HEK293 (cell line): ENCODE data around the gene ARPP19.

Experiments used
- CTCF ChIA-PET: fragments of 350-600 bp; formaldehyde crosslinking; extraction: SDS; loops from one replicate; lab custom pipeline; 2021; ENCODE audit warnings: antibody characterized with exemption; lab: Yijun Ruan, JAX
- POLR2A ChIA-PET: fragments of 300-600 bp; formaldehyde crosslinking; extraction: SDS; loops from one replicate; lab custom pipeline; 2020; ENCODE audit warnings: antibody characterized with exemption, inconsistent platforms; lab: Yijun Ruan, JAX
- H3K27ac ChIP-seq: fragments of 200-500 bp; sonication (Bioruptor generic); 2 replicates; pipeline ENCODE4 v1.5.1; 2014; ENCODE audit warnings: low read depth, low read length, control low read depth, inconsistent platforms; ENCODE audit errors: extremely low read depth
- H3K36me3 ChIP-seq, 2 experiments: fragments of 200-500 bp in 1 of 2; sonication (Bioruptor generic) in 1 of 2; 1 replicate in 1 of 2; 2 replicates in 1 of 2; pipeline ENCODE4 v1.5.1; 2014 to 2017; ENCODE audit warnings: inconsistent platforms in 2 of 2, low read length in 2 of 2; ENCODE audit not compliant: control insufficient read depth in 2 of 2, insufficient read depth in 1 of 2
- H3K4me1 ChIP-seq: fragments of 200-500 bp; sonication (Bioruptor generic); 2 replicates; pipeline ENCODE4 v1.5.1; 2014; ENCODE audit warnings: mild to moderate bottlenecking, low read length, inconsistent platforms; ENCODE audit not compliant: control insufficient read depth, insufficient read depth
- H3K4me3 ChIP-seq: 2 replicates; pipeline ENCODE4 v1.5.1; 2011; ENCODE audit warnings: low read depth, mild to moderate bottlenecking, control low read depth, low read length, moderate library complexity
- H3K9me3 ChIP-seq: fragments of 200-500 bp; sonication (Bioruptor generic); 2 replicates; pipeline ENCODE4 v1.5.1; 2014; ENCODE audit warnings: low read depth, low read length, inconsistent platforms; ENCODE audit not compliant: control insufficient read depth, insufficient read depth
- MZF1 ChIP-seq: fragments of 450-650 bp; formaldehyde crosslinking; IDR thresholded peaks from 2 replicates; pipeline ENCODE4 v1.5.1; 2017; ENCODE audit warnings: missing biosample characterization, missing genetic modification characterization, borderline replicate concordance
- RBAK ChIP-seq: fragments of 450-650 bp; formaldehyde crosslinking; IDR thresholded peaks from 2 replicates; pipeline ENCODE4 v1.5.1; 2016; ENCODE audit warnings: missing biosample characterization, missing genetic modification characterization
- SALL2 ChIP-seq: fragments of 450-650 bp; formaldehyde crosslinking; IDR thresholded peaks from 2 replicates; pipeline ENCODE4 v1.5.0; 2017; ENCODE audit warnings: missing biosample characterization, mild to moderate bottlenecking, missing genetic modification characterization, borderline replicate concordance
- SP2 ChIP-seq: fragments of 450-650 bp; formaldehyde crosslinking; IDR thresholded peaks from 2 replicates; pipeline ENCODE4 v1.5.1; 2016; ENCODE audit warnings: missing biosample characterization, missing genetic modification characterization
- TSHZ1 ChIP-seq: fragments of 450-650 bp; formaldehyde crosslinking; IDR thresholded peaks from 2 replicates; pipeline ENCODE4 v1.5.1; 2016; ENCODE audit warnings: missing biosample characterization, missing genetic modification characterization, borderline replicate concordance
- WT1 ChIP-seq: fragments of 450-650 bp; formaldehyde crosslinking; IDR thresholded peaks from 2 replicates; pipeline ENCODE4 v1.5.1; 2016; ENCODE audit warnings: missing biosample characterization, missing genetic modification characterization
- YY1 ChIP-seq: fragments of 450-650 bp; formaldehyde crosslinking; IDR thresholded peaks from 2 replicates; pipeline ENCODE4 v1.5.1; 2018; ENCODE audit warnings: missing biosample characterization, missing genetic modification characterization
- ZBTB1 ChIP-seq: fragments of 450-650 bp; formaldehyde crosslinking; IDR thresholded peaks from 2 replicates; pipeline ENCODE4 v1.5.1; 2016; ENCODE audit warnings: missing biosample characterization, missing genetic modification characterization
- ZBTB17 ChIP-seq: fragments of 450-650 bp; formaldehyde crosslinking; IDR thresholded peaks from 2 replicates; pipeline ENCODE4 v1.5.1; 2016; ENCODE audit warnings: missing biosample characterization, missing genetic modification characterization
- ZBTB48 ChIP-seq: fragments of 450-650 bp; formaldehyde crosslinking; IDR thresholded peaks from 2 replicates; pipeline ENCODE4 v1.5.1; 2016; ENCODE audit warnings: missing biosample characterization, missing genetic modification characterization
- ZNF10 ChIP-seq: fragments of 450-650 bp; formaldehyde crosslinking; IDR thresholded peaks from 2 replicates; pipeline ENCODE4 v1.5.1; 2017; ENCODE audit warnings: missing biosample characterization, missing genetic modification characterization
- ZNF2 ChIP-seq: fragments of 450-650 bp; formaldehyde crosslinking; IDR thresholded peaks from 2 replicates; pipeline ENCODE4 v1.5.1; 2016; ENCODE audit warnings: missing biosample characterization, missing genetic modification characterization
- ZNF223 ChIP-seq: fragments of 450-650 bp; formaldehyde crosslinking; IDR thresholded peaks from 2 replicates; pipeline ENCODE4 v1.5.1; 2016; ENCODE audit warnings: missing biosample characterization, missing genetic modification characterization
- ZNF280C ChIP-seq: fragments of 450-650 bp; formaldehyde crosslinking; IDR thresholded peaks from 2 replicates; pipeline ENCODE4 v1.5.1; 2016; ENCODE audit warnings: missing biosample characterization, missing genetic modification characterization
- ZNF335 ChIP-seq: fragments of 450-650 bp; formaldehyde crosslinking; conservative IDR thresholded peaks from 2 replicates; pipeline ENCODE4 v1.5.1; 2016; ENCODE audit warnings: missing biosample characterization, missing genetic modification characterization
- ZNF341 ChIP-seq: fragments of 450-650 bp; formaldehyde crosslinking; IDR thresholded peaks from 2 replicates; pipeline ENCODE4; 2016; ENCODE audit warnings: low read depth, missing biosample characterization, missing genetic modification characterization
- ZNF362 ChIP-seq: fragments of 450-650 bp; formaldehyde crosslinking; IDR thresholded peaks from 2 replicates; pipeline ENCODE4 v1.5.1; 2016; ENCODE audit warnings: missing biosample characterization, missing genetic modification characterization
- ZNF404 ChIP-seq: fragments of 450-650 bp; formaldehyde crosslinking; IDR thresholded peaks from 2 replicates; pipeline ENCODE4 v1.5.1; 2017; ENCODE audit warnings: missing biosample characterization, missing genetic modification characterization
- ZNF555 ChIP-seq: fragments of 450-650 bp; formaldehyde crosslinking; conservative IDR thresholded peaks from 2 replicates; pipeline ENCODE4 v1.5.1; 2017; ENCODE audit warnings: missing biosample characterization, mild to moderate bottlenecking, missing genetic modification characterization, inconsistent platforms
- ZNF677 ChIP-seq: fragments of 450-650 bp; IDR thresholded peaks from 2 replicates; pipeline ENCODE4 v1.5.0; 2018; ENCODE audit warnings: missing biosample characterization, mild to moderate bottlenecking, missing genetic modification characterization, moderate library complexity
- ZNF777 ChIP-seq: fragments of 450-650 bp; formaldehyde crosslinking; IDR thresholded peaks from 2 replicates; pipeline ENCODE4 v1.5.1; 2017; ENCODE audit warnings: missing biosample characterization, missing genetic modification characterization, borderline replicate concordance
- ZSCAN18 ChIP-seq: fragments of 450-650 bp; formaldehyde crosslinking; IDR thresholded peaks from 2 replicates; pipeline ENCODE4 v1.5.1; 2016; ENCODE audit warnings: missing biosample characterization, missing genetic modification characterization
- ZSCAN4 ChIP-seq: fragments of 450-650 bp; formaldehyde crosslinking; IDR thresholded peaks from 2 replicates; pipeline ENCODE4 v1.5.1; 2017; ENCODE audit warnings: missing biosample characterization, missing genetic modification characterization
- ZXDB ChIP-seq: fragments of 450-650 bp; formaldehyde crosslinking; IDR thresholded peaks from 2 replicates; pipeline ENCODE4 v1.5.1; 2016; ENCODE audit warnings: missing biosample characterization, missing genetic modification characterization

The ARPP19 gene

GRCh38 chr15:52521682-52522081 is 47.1 kb downstream of the ARPP19 start:
- Histone ChIP-seq H3K9me3 (no peaks in the 10 kb centered on the region), H3K4me1 (peaks cover 3% of the 10 kb centered on the region), H3K27ac (no peak overlapping the region), H3K36me3 (no peaks in the 10 kb centered on the region), H3K4me3 (no peak overlapping the region)
- ChIA-PET POLR2A (no interaction called here), CTCF (no interaction called here)
- TF ChIP-seq ZSCAN18 (tag by site-specific recombination) = no peak
- no peak for TF ChIP-seq WT1 (tag by site-specific recombination)
- TF ChIP-seq ZBTB1 = no peak
- TF ChIP-seq ZBTB48 (tag by site-specific recombination) = no peak
- TF ChIP-seq ZNF777 (tag by site-specific recombination) = no peak
- TF ChIP-seq ZNF2 (tag by site-specific recombination) = no peak

GRCh38 chr15:52520421-52520820 is 48.4 kb downstream of the ARPP19 start:
- POLR2A ChIA-PET = no interaction called here
- Histone ChIP-seq H3K9me3 (no peaks in the 10 kb centered on the region), H3K36me3 (no peaks in the 10 kb centered on the region), H3K4me3 (no peak overlapping the region)
- CTCF ChIA-PET = no interaction called here
- TF ChIP-seq ZNF677 (tag by site-specific recombination) (no peak), ZXDB (tag by site-specific recombination) (no peak), ZNF341 (no peak), ZSCAN4 (no peak), ZNF280C (no peak), ZNF555 (tag by site-specific recombination) (no peak), ZNF10 (tag by site-specific recombination) (no peak), SALL2 (tag by site-specific recombination) (no peak), ZNF335 (tag by site-specific recombination) (no peak), ZNF223 (tag by site-specific recombination) (no peak), RBAK (no peak), ZBTB17 (tag by site-specific recombination) (no peak), YY1 (tag by site-specific recombination) (no peak), ZNF404 (tag by site-specific recombination) (no peak), TSHZ1 (tag by site-specific recombination) (no peak), ZNF362 (tag by site-specific recombination) (no peak), SP2 (no peak), MZF1 (tag by site-specific recombination) (no peak)
- TF ChIP-seq, all 188 proteins: peak for 0
- Histone ChIP-seq H3K27ac (no peak overlapping the region), H3K4me1 (peaks cover 6% of the 10 kb centered on the region)
